Caki2 (cell line): ENCODE data around the gene SHROOM4. TPM values are rescaled to one million over a fixed set of nuclear protein-coding genes. Genes with fewer than 3 reads are reported as not detected.

ENCODE experiments used
- DNase-seq: peaks from one replicate; pipeline ENCODE4 v3.0.0-alpha.2; 2015; ENCODE audit warnings: low read depth
- in situ Hi-C: cut with HindIII; loops from 2 replicates; pipeline ENCODE4 v1.10.0; 2016; ENCODE audit warnings: low sequenced_read_pairs, low pct_unique_long_range_greater_than_20kb, mixed read lengths
- total RNA-seq: library from RNA; depleted of rRNA; stranded (reverse); fragments of >200 nt; shearing (Covaris generic); gene quantifications from 2 replicates; pipeline ENCODE4 v1.2.3, GENCODE V29; 2014; ENCODE audit warnings: low replicate concordance

SHROOM4 gene
- total RNA-seq, 1 experiment from 2014 or later, result 3.7 TPM

DNA sequence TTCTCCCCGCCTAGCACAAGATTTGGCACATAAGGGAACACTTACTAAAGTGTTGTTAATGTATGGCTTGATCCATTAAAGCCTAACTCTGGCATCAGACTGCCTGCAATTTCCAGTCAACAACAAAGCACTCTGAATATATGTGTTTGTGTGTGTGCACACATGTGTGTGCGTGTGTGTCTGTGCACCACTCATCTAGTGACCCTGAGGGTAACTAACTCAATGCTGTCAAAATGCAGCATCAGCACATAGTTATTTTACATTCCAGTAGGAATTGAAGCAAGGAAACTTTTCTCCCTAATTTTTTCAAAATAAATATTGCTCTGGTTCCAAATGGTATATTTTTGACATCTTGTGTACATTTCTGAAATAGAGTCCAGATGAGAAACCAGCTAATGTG lies 94.4 kb downstream of the SHROOM4 start:
- no peak for DNase-seq
- in situ Hi-C loops, result no loop called here

DNA sequence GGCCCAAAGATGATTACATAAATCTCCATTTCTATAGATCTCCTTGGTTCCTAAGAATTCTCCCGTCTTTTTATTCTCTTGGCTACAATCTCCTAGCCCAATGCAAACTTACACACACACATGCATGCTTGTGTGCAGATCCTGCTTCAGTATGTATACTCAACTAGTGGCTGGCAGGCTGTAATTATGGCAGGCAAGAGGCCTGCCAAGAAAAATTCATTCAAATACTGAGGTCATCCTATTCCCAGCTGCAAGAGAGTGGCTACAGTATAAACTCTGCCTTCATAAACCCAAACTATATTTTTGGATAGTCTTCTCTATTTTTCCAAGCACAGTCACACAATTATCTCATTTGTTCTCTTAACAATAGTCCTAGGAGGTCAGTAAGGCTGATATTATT lies 95.2 kb downstream of the SHROOM4 start:
- in situ Hi-C loops, result no loop called here
- DNase-seq, result no peak

DNA sequence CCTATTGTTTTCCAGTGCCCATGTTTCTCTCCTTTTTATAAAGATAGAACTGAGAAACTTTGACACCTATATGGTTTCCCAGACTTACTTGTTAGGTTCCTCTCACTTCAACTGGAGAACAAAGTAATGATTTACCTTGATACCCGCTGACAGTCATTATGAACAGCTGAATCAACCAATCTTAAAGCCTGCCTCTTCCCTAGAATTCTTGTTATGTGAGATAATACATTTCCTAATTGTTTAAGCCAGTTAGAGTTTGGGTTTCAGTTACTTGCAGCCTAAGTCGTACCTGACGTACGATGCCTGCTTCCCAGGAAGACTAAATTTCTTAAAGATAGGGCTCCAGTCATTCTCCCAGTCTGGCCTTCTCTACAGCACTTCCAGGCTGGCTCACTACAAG lies 97.3 kb downstream of the SHROOM4 start:
- in situ Hi-C loops, result no loop called here
- DNase-seq, result no peak

DNA sequence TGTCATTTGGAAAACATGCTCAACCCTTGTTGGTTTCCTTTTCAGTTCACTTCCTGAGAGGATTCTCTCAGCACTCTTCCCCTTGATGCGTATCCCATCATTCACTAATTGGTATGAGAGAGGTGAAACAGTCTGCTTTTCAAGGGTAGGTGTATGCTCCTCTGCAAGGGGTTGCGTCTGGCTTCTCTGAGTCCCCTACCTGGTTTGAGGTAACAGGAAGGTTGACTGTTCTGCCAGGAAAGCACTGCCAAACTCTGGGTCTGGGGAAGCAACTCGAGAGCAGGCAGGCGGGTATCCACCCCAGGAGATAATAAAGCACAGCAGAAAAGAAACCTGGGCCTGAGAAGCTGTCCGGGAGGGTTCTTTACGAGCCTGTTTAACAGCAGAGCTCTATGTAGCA lies 101.2 kb downstream of the SHROOM4 start:
- DNase-seq, result no peak
- in situ Hi-C loops, result no loop called here

DNA sequence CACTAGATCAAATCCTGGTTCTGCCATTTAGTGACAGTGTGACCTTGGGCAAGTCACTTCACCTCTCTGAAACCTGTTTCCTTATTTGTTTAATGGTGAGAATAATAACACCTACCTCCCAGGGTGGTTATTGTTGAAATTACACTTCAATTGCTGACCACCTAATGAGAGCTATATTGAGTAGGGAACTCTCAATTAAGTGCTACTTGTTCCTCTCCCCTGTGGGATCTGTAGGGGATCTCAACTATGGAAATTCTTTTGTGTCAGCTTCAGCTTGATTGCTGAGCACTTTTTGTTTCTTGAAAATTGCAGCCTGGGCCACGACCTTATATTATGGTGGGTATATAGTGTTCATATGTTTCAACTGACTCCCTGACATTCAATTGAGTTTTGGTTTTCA lies 102.1 kb downstream of the SHROOM4 start:
- DNase-seq, result no peak
- in situ Hi-C loops, result no loop called here

DNA sequence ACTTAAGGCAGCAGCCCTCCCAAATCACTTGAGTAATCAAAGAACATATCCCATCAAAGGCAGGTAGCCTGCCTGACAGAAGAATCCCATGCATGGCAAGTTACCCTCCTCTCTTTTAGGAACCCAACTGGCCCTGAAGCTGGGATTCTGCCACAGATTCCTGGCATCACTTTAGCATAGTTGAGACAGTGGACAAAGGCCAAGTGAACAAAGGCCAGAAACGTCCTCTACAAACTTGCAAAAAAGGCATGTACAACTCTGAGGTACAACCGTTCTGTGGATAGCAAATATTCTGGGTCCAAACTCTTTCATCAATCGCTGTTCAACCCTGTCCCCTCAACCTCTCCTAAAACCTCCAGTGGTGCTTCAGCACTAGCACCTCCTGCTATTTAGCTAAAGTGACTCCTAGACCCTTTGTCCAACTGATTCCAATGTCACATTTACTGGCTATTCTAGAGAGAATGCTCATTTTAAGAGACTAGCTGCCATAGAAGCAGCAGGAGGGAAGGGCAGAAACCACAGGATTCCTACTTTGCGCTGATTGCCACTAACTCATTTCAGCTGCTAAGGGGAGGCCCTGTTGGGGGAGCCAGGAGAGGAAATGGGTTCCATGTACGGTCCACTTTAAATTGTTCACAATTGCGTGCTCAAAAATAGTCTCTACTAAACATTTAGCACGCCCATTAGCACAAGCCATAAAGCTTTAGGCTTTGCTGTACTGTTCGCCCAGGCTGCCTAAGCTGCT lies 105.9 kb downstream of the SHROOM4 start:
- in situ Hi-C loops, result no loop called here
- DNase-seq, result no peak

DNA sequence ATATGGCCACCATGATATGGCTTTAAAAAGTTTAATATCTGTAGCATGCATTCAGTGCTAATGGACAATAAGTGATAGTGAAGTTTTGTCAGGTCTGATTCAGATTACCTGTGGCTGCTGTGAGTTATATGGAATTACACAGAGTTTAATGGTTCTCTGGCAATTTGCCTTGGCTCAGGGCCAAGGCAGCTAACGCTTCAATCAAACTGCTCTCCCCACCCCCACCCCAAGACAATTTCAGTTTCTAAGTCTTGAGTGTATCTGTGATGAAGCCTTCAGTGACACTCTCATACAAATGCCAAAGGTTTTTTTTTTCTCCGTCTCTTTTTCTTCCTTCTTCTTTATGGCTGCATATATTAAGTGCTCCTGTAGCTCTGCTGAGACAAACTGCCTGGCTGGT lies 106.6 kb downstream of the SHROOM4 start:
- peak; percentile 6 for DNase-seq
- in situ Hi-C loops, result no loop called here

DNA sequence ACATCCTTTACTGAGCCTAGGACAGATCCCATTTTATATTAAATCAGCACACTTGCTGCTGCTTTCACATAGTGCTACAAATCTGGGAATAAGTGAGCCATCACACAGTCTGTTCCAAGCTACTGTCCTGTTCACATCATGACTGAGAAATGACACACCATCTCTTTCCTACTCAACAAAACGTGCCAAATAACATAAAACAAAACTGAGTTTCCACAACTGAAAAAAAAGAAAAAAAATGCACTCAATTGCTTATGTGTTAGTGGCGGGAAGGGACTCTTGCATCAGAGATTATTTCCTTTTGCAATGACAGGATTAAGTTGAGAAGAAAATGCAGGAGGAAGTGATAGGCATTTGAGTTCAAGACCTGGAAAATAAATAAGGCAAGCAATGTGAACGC lies 109.0 kb downstream of the SHROOM4 start:
- DNase-seq, result no peak
- in situ Hi-C loops, result no loop called here

DNA sequence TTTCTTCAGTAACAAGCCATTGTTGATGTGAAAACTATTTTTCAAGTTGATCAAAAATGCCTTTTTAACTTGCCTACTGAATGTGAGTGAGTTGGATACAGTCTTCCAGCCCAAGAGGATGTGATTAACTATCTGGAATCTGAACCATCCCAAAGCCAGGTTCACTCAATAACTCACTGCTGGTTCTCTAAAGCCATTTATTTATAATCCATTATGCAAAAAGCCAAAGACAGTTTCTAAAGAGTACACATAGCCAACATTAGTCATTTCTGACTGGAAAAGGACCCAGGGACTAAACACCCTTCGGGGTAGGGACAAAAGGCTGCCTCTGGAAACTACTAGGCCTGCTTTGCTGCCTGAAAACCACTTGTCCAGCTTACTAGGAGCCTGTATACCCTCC lies 109.6 kb downstream of the SHROOM4 start:
- DNase-seq, result no peak
- in situ Hi-C loops, result no loop called here

DNA sequence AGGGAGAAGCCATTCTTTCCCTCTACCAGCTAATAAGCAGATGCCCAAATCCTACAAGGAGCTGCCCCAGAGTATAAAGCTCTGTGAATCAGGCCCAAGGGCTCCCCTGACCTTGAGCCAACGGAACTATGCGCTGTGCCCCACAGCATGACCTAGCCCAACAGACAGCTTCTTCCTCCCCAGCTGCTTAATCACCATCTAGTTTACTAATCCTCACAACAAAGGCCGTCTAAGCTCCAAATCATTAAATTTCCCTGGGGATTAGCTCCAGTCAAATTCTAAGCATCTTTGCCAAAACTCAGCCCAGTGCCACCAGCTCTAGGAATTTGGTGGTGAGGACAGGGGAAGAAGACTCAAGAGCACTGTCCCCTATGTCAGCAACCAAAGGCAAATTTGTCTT lies 113.1 kb downstream of the SHROOM4 start:
- in situ Hi-C loops, result no loop called here
- DNase-seq, result no peak

DNA sequence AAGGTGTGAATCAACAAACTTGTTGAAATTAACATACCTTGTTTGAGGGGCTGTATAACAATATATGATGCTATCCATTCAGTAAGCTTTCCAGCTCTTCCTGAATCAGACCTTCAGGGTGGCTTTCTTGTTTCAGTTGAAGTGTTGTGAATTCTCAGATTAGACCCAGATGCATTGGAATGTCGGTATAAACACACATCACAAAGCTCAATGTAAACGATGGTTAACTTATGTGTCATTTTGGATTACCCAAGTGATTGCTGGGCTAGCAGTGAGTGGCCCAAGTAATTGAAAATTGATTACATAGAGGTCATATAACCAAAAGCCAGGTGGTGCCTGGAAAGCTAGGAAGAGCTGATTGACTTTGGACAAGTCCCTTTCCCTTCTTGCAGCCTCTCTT lies 115.0 kb downstream of the SHROOM4 start:
- DNase-seq, result no peak
- in situ Hi-C loops, result no loop called here

DNA sequence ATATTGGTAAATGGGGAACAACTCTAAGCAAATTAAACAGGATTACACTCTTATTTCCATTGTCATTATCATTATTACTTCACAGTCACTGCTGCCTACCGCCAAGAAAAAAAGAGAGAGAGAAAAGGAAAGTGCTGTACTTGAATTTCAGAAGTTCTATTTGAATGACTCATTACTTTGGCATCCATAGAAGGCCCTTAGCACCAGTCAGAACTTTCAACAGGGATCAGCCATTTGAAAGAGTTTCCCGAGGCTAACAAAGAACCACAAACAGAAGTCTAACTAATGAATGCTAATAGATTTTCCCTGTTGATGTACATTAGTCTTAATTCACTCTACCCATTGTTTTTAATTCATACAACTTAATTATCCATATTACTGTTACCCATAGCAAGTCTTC lies 116.3 kb downstream of the SHROOM4 start:
- DNase-seq, result peak; percentile 41
- in situ Hi-C loops, result no loop called here

DNA sequence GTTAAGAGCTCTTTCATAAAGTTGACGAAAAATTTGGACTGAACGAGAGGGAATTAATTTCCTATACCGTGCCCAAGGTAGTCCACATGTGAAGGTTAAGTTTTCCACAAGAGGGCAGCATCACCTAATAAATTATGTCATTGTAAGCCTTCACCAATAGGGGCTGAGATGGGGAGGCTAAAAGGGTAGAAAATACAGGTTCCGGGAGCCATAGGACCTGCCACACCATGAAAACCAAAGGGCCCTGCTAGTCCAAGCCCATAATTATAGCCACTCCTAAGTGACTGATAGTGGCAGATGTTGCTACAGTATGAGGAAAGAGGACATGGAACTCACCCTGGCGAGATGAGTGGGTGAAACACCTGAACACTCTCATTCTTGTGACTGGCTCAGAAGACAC lies 122.2 kb downstream of the SHROOM4 start:
- in situ Hi-C loops, result no loop called here
- peak; percentile 30 for DNase-seq

DNA sequence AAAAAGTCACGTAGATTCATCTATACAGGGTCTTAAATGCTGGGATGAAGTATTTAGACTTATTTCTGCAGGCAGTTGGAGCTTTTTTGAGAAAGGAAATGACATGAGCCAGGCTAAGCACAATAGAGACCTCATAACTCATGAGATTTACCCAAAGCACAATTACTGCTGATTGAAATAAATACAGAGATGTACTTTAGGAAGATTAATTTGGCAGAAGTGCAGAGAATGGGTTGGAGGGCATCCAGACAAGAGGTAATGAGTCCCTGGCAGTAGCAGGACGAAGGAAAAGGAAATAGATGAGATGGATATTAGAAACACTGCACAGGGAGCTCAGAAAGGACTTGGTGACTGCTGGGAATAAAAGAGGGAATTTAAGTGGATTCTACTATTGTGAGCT lies 129.1 kb downstream of the SHROOM4 start:
- in situ Hi-C loops, result no loop called here
- no peak for DNase-seq

DNA sequence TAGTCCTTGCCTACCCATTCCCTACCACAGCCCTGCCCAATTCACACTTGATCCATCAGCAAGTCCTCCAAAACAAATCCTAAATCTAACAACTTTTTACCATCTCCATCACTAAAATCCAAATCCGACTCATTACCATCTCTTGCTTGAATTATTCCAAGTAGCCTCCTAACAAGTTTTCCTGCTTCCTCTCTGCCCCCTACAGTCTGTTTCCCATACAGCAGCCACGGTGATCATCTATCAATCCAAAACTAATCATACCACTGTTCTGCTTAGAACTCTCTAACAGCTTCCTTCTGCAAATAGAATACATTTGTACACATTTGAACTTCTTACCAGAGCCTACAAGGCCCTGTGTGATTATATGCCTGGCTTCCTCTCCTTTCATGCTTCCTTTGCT lies 133.0 kb downstream of the SHROOM4 start:
- in situ Hi-C loops, result no loop called here
- no peak for DNase-seq

DNA sequence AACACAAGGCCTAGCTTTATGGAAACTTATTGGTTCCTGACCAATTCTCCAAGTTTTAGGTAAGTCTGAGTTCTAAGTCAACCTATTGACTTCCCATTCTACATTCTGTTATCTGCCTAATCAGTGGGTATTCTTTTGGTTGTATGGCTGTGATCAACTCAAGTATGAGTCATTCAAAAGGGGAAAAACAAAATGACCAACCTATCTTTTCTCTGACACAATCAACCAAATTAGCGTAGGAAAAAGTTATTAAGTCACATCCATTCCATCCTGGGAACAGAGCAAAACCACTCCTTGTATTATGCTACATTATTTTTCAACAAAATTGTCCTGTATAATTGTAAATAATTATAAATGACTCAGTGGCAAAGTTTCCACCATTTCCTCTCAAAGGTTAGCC lies 136.2 kb downstream of the SHROOM4 start:
- DNase-seq, result no peak
- in situ Hi-C loops, result no loop called here

DNA sequence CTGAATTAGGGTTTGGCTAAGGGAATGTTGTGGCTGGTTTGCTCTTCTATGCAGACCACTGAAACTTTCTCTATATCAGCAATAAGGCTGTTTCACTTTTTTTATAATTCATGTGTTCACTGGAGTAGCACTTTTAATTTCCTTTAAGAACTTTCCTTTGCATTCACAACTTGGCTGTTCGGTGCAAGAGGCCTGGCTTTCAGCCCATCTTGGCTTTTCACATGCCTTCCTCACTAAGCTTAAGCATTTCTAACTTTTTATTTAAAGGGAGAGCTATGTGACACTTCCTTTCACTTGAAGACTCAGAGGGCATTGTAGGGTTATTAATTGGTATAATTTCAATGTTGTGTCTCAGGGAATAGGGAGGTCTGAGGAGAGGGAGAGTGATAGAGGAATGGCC lies 142.3 kb downstream of the SHROOM4 start:
- DNase-seq, result no peak
- in situ Hi-C loops, result no loop called here

DNA sequence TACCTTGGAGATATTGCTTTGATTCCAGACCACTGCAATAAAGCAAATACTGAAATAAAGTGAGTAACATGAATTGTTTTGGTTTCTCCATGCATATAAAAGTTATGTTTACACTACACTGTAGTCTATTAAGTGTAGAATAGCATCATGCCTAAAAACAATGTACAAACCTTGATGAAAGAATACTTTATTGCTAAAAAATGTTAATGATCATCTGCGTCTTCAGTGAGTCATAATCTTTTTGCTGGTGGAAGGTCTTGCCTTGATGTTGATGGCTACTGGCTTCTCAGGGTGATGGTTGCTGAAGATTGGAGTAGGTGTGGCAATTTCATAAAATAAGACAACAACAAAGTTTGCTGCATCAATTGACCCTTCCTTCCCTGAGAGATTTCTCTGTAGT lies 145.1 kb downstream of the SHROOM4 start:
- in situ Hi-C loops, result no loop called here
- DNase-seq, result no peak

DNA sequence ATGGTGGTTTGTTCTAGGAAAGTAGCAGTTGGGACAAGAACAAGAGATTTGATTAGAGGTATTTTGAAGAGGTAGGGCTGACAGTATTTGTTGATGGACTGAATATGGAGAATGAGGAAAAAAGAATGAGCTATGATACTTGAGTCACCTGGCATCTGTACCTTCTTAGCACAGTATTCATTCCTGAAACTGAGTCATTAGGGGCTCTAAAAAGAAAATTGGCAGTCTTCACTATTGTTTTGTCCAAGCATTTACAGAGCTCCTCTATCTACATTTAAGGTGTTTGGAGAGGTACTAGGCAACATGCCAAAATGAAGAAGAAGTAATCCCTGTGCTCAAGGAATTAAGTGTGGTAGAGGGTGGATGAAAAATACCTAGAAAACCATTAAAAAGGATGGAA lies 165.8 kb downstream of the SHROOM4 start:
- in situ Hi-C loops, result no loop called here

DNA sequence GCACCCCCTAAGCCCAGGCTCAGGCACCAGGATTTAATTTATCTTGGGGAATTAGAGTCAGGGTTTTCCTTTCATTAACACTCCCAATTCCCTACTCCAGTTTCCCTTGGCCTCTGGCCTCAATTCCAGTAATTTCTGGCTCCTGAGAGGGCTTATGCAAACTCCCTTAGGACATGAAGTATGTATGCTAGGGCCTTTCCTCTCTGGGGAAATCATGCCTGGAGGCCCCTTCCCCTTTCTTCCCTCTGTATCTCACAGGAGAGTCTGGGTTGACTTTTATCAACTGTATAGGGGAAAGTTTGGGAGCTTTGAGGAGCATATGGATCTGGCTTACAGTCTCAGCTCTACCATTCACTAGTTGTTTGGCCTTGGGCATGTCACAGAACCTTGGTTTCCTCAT lies 169.5 kb downstream of the SHROOM4 start:
- DNase-seq, result no peak
- in situ Hi-C loops, result no loop called here

More for the DNA sequence above, 165.8 kb downstream of the SHROOM4 start:
- DNase-seq, result no peak
